PC-9 (cell line): ENCODE data around the gene SCN1B.

Experiments used
- CTCF ChIP-seq: fragments of 200-600 bp; sonication (generic); conservative IDR thresholded peaks from 2 replicates; pipeline ENCODE4 v1.6.1; 2017; ENCODE audit warnings: mixed run types, antibody characterized with exemption, mild to moderate bottlenecking, moderate library complexity
- EZH2 ChIP-seq: fragments of 200-600 bp; sonication (generic); IDR thresholded peaks from 2 replicates; pipeline ENCODE4 v1.8.0; 2017; ENCODE audit warnings: antibody characterized with exemption, low read depth

DNA sequence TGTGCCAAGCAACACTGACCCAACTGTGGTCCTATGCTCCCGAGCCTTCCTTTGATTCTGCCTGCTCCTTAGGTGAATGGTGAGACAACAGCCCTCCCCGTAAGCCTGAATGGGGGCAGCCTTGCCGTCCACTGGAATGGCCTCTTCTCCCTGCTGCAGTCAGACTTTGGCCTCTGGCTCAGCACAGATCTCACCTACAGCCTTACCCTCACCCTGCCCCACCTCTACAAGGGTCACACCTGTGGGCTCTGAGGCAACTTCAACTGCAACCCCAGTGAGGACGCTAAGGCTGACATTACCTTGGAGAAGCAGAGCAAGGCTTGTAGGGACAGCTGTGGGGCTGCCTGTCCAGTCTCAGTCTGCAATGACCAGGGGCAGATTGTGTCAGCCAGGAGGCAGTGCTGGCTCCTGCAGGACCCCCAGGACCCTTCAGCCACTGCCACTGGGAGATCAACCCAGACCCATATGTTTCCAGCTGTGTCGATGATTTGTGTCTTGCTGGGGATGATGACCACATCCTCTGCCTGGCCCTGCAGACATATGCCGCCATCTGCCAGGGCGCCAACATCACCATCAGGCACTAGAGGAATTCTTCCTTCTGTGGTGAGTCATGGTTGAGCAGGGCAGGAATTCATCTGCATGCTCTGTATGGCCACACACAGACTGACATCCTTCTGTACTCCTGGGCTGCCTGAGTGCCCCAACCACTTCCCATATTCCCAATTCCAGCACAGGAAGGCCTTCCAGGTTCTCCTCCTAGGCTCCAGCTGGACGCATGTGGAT lies 58.1 kb downstream of the SCN1B start:
- TF ChIP-seq CTCF (no peak), EZH2 (no peak)
